Activated T-cell treated with anti-CD3 and anti-CD28 coated beads, Interleukin-2, amount 50 U/mL, for 4 hours (primary cell): ENCODE data around the gene DACT2. TPM values are rescaled to one million over a fixed set of nuclear protein-coding genes. Genes with fewer than 3 reads are reported as not detected.

Source experiments
- ATAC-seq, 2 donors: fragments of 200-7000 bp; cut with Tn5 transposase; one replicate each; pipeline ENCODE4 v1.10.0; 2021
- DNase-seq: peaks from one replicate; pipeline ENCODE4 v3.0.0-alpha.2; 2020
- H3K27me3 Mint-ChIP-seq: one replicate; pipeline ENCODE4 v1.8.0; 2021; ENCODE audit warnings: low read depth, mixed read lengths
- H3K36me3 Mint-ChIP-seq: one replicate; pipeline ENCODE4 v1.8.0; 2022; ENCODE audit warnings: mixed read lengths; ENCODE audit not compliant: insufficient read depth
- H3K4me1 Mint-ChIP-seq: one replicate; pipeline ENCODE4 v1.8.0; 2021; ENCODE audit warnings: low read depth, mixed read lengths
- H3K4me3 Mint-ChIP-seq: one replicate; pipeline ENCODE4 v1.8.0; 2021; ENCODE audit warnings: mild to moderate bottlenecking, moderate library complexity, mixed read lengths
- H3K9me3 Mint-ChIP-seq: one replicate; pipeline ENCODE4 v1.8.0; 2021; ENCODE audit warnings: mixed read lengths
- total RNA-seq, 3 donors: library from RNA; stranded (reverse); gene quantifications; one replicate each; pipeline ENCODE4 v1.2.1, GENCODE V29; 2021

DACT2 gene
- not detected for total RNA-seq

DNA sequence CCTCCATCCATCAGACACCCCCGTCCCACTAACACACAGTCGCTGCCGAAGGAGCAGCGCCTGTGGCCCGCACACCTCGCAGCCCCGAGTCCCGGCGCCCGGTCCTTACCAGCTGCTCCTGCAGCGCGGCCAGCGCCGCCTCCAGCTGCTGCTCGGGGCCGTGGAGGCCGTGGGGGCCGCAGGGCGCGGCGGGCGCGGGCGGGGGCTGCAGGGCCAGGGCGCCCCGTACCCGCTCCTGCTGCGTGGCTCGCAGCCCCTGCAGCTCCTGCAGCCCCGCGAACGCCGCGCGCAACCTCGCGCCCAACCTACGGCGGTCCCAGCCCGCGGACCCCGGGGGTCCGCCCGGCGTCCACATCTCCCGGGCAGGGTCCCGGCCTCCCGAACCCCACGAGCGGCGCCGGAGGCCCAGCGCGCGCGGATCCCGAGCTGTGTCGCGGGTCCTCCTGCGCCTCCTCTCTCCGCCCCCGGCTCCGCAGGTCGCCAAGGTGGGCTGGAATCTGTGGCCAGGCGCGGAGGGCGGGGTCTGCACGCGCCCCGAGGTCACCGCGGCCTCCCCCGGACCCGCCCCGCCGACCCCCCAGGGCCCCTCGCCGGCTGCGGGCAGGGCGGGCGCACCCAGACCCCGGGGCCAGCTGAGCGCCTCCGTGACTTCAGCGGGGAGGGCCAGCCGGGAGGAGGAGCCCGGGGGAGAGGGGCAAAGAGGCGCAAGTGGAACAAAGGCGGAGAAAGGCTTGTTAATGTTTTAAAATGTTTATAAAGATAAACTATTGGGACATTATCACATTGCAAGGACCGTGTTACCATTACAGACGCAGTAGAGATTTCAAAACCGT is at the start of gene DACT2:
DACT2 (minus strand) TSS at position 499 of the 833 bp plus-strand sequence; CDS start at position 355, 144 bp downstream.
- Mint-ChIP-seq H3K36me3 (no peaks in the 10 kb centered on the region), H3K9me3 (peaks cover 3% of the 10 kb centered on the region), H3K4me3 (no peak within 1 kb of the TSS), H3K27me3 (peaks cover 36% of the 10 kb centered on the region), H3K4me1 (no peaks in the 10 kb centered on the region)
- ATAC-seq: no peak
- DNase-seq: no peak

- peaks cover 5% of the 10 kb centered on the region for H3K4me1 Mint-ChIP-seq
- no peak for DNase-seq
- no peak for ATAC-seq
- peaks cover 7% of the 10 kb centered on the region for H3K27me3 Mint-ChIP-seq
- no peak overlapping the region for H3K4me3 Mint-ChIP-seq
- no peaks in the 10 kb centered on the region for H3K36me3 Mint-ChIP-seq
- no peaks in the 10 kb centered on the region for H3K9me3 Mint-ChIP-seq
Measured at GRCh38 chr6:168368936-168369335, 49.4 kb upstream of the DACT2 start.

DNA sequence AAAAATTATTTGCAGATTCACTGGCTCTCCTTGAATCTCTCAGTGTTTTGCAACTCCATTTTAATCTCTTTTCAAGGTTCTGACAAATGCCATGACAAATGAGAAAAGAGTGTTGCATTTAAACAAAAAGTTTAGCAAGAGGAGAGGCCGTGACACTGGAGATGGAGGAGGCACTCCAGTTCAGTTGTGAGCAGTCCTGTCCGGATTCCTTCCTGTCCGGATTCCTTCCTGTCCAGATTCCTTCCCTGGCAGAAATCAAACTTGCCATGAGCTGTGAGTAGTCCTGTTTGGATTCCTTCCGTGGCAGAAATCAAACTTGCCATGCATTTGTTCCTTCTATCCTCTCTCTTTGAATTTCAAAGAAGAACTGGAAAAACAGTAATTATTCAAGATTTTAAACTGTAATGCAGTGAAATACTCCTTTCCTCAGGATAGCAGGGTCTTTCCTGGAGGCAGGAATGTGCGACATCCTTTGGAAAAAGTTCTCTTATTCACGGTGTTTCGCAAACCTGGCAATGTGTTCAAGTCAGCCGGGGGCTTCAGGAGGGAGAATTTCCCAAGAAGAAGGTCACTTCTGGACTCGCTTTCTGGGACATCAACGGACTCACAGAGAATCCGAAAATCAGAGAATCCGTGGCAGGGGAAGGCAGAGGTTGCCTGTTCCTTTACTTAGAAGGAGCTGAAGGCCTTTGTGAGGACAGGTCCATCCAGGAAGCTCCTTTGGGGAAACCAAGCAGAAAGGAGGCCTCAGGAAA is 48.7 kb upstream of the DACT2 start:
- no peak for DNase-seq
- no peak for ATAC-seq
- H3K9me3 Mint-ChIP-seq: no peaks in the 10 kb centered on the region
- H3K27me3 Mint-ChIP-seq: peaks cover 7% of the 10 kb centered on the region
- H3K4me3 Mint-ChIP-seq: no peak overlapping the region
- H3K36me3 Mint-ChIP-seq: no peaks in the 10 kb centered on the region
- H3K4me1 Mint-ChIP-seq: peaks cover 5% of the 10 kb centered on the region

DNA sequence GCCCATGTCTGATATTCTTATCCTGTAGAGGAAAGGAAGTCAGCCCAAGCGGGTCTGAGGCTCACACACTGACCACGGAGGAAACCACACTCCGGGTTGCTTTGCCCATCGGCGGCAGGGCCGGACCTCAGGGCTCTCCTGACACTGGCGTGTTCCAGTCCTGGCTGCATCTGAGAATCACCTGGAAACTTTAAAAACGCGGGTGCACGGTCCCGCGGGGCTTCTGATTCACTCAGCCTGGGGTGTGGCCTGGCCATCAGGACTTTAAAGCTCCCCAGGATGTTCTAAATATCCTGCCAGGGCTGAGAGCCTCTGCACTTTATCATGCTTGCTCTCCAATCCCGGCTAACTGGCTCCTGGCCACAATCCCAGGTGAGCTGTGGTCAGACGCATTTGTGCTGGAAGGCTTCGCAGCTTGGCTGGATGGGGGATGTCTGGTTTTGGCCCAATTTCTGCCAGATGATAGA is 47.7 kb upstream of the DACT2 start:
- no peak for ATAC-seq
- no peak for DNase-seq
- Mint-ChIP-seq H3K9me3 (no peaks in the 10 kb centered on the region), H3K4me3 (no peak overlapping the region), H3K4me1 (peaks cover 5% of the 10 kb centered on the region), H3K36me3 (no peaks in the 10 kb centered on the region), H3K27me3 (peaks cover 7% of the 10 kb centered on the region)

- peaks cover 7% of the 10 kb centered on the region for H3K27me3 Mint-ChIP-seq
- ATAC-seq (no peak), DNase-seq (no peak)
- peaks cover 5% of the 10 kb centered on the region for H3K4me1 Mint-ChIP-seq
- H3K36me3 Mint-ChIP-seq: no peaks in the 10 kb centered on the region
- H3K4me3 Mint-ChIP-seq: no peak overlapping the region
- H3K9me3 Mint-ChIP-seq: no peaks in the 10 kb centered on the region
Measured at GRCh38 chr6:168366473-168366872, 46.9 kb upstream of the DACT2 start.

GRCh38 chr6:168365422-168366165 is 46.0 kb upstream of the DACT2 start:
- peaks cover 5% of the 10 kb centered on the region for H3K4me1 Mint-ChIP-seq

DNA sequence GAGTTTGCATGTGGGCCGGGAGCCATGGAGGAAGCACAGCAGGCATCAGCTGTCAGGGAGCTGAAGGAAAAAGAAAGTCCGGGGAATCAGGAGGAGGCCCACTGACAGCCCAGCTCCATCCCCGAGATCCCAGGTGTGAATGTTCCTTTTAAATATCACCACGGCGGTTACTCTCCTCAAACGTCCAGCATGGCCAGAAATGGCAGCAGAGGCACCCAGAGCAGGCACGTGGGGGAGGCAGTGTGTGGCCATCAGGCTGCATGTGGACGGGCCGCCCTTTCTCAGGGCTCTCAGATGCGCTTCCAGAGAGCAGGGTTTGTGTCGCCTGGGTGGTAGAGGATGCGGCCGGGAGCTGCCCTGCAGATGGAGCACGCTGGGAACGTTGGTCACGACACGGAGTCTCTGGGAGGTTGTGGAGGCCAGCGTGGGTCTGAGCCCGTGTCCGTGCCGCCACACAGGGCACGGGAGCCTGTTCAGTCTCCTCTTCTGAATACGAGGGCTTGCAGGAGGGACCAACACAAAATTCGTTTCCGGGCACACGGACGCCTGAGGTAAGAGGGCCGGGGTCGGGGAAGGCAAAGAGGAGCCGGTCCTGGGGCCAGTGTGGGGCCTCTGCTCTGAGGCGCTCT is 45.3 kb upstream of the DACT2 start:
- ATAC-seq: no peak
- Mint-ChIP-seq H3K36me3 (no peaks in the 10 kb centered on the region), H3K4me3 (no peak overlapping the region), H3K4me1 (peaks cover 3% of the 10 kb centered on the region), H3K9me3 (no peaks in the 10 kb centered on the region), H3K27me3 (peaks cover 7% of the 10 kb centered on the region)
- DNase-seq: no peak

More at GRCh38 chr6:168365422-168366165, 46.0 kb upstream of the DACT2 start:
- no peak for DNase-seq
- Mint-ChIP-seq H3K4me3 (no peak overlapping the region), H3K36me3 (no peaks in the 10 kb centered on the region), H3K9me3 (no peaks in the 10 kb centered on the region), H3K27me3 (peaks cover 7% of the 10 kb centered on the region)
- no peak for ATAC-seq

GRCh38 chr6:168363811-168364792 is 44.5 kb upstream of the DACT2 start:
- H3K4me3 Mint-ChIP-seq: no peak overlapping the region
- H3K27me3 Mint-ChIP-seq: peaks cover 7% of the 10 kb centered on the region
- DNase-seq (no peak), ATAC-seq (no peak)
- H3K9me3 Mint-ChIP-seq: no peaks in the 10 kb centered on the region
- no peaks in the 10 kb centered on the region for H3K36me3 Mint-ChIP-seq
- H3K4me1 Mint-ChIP-seq: no peaks in the 10 kb centered on the region

GRCh38 chr6:168363302-168363701 is 43.7 kb upstream of the DACT2 start:
- Mint-ChIP-seq H3K36me3 (no peaks in the 10 kb centered on the region), H3K4me3 (no peak overlapping the region), H3K27me3 (peaks cover 9% of the 10 kb centered on the region), H3K9me3 (no peaks in the 10 kb centered on the region), H3K4me1 (no peaks in the 10 kb centered on the region)
- DNase-seq (no peak), ATAC-seq (no peak)

DNA sequence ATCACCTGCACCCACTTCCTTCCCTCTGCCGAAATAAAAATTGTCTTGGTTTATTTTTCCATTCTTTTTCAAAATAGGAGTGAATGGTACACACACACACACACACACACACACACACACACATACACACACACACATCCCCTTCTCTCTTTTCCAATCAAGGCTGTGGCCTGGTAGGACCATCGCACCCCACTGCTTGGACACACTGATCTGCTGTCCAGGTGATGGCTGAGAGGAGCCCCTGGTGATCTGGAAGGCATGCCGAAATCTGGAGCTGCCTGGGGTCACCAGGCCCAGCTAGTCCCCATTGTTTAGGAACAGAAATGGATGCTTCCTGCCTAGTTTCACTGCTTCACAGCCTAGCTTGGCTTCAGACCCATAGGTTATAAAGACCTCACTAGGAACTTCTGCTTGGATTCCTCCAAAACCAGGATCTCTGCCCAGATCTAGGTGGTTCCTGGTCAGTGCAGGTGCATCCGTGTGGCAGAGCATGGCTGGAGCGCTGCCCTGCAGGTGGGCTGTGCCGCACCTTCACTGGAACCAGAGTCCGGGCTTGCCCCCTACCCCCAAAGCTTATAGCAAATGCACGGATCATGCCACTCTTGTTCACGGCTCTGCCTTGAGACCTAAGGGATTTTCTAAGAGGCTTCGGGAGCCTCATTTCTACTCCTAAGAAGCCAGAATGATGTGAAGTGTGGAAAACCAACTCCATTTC is 42.9 kb upstream of the DACT2 start:
- Mint-ChIP-seq H3K4me3 (no peak overlapping the region), H3K27me3 (peaks cover 4% of the 10 kb centered on the region), H3K9me3 (no peaks in the 10 kb centered on the region), H3K36me3 (no peaks in the 10 kb centered on the region), H3K4me1 (no peaks in the 10 kb centered on the region)
- DNase-seq (no peak), ATAC-seq (no peak)

DNA sequence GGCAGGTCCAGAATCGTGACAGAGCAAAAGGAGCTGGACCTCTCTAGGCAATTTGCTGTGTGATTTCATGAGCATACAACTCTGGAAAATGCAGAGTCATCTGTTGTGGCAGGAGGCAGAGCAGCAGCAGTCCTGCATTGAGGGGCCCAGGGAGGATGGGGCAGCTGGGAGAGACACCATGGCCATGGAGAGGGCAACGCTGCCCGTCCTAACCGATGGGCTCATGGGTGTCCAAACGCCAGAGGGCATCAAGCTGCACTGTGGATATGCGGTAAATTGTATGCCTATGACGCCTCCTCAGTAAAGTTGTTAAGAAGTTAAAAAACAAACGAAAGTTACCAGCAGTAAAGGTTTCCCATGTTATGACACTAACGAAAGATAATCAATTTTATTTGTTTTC is 42.2 kb upstream of the DACT2 start:
- Mint-ChIP-seq H3K4me3 (no peak overlapping the region), H3K4me1 (no peaks in the 10 kb centered on the region), H3K36me3 (no peaks in the 10 kb centered on the region), H3K27me3 (peaks cover 4% of the 10 kb centered on the region), H3K9me3 (no peaks in the 10 kb centered on the region)
- DNase-seq (no peak), ATAC-seq (no peak)

DNA sequence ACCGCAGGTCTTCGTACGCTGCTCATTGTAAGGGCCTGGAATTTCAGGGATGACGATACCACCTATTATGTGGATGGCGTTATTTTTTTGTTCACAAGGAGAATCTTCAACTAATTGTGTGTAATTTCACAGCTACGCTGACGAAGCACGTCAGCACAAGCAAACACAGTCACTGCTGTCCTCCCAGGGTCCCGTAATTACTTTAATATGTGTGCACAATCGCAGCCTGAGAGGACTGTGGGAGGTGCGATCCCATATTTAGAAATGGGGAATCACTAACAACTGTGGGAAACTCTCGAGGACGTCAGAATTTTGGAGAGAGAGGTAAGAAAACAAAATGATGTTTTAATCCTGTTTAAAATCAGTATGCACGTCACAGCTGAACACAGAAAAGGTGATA is 40.2 kb upstream of the DACT2 start:
- Mint-ChIP-seq H3K27me3 (peaks cover 2% of the 10 kb centered on the region), H3K4me3 (no peak overlapping the region), H3K4me1 (no peaks in the 10 kb centered on the region), H3K9me3 (no peaks in the 10 kb centered on the region), H3K36me3 (no peaks in the 10 kb centered on the region)
- ATAC-seq (no peak), DNase-seq (no peak)
